ENCODE measurements around the gene NOC2L. TPM values are rescaled to one million over a fixed set of nuclear protein-coding genes. Genes with fewer than 3 reads are reported as not detected.
"Not testable (repeated sequence)": the region's sequence is repeated elsewhere in the genome, so short reads cannot be mapped to it uniquely, and the experiment has no call there.

Gene NOC2L
- polyA plus RNA-seq, 1 donor, result 56.4 TPM

DNA sequence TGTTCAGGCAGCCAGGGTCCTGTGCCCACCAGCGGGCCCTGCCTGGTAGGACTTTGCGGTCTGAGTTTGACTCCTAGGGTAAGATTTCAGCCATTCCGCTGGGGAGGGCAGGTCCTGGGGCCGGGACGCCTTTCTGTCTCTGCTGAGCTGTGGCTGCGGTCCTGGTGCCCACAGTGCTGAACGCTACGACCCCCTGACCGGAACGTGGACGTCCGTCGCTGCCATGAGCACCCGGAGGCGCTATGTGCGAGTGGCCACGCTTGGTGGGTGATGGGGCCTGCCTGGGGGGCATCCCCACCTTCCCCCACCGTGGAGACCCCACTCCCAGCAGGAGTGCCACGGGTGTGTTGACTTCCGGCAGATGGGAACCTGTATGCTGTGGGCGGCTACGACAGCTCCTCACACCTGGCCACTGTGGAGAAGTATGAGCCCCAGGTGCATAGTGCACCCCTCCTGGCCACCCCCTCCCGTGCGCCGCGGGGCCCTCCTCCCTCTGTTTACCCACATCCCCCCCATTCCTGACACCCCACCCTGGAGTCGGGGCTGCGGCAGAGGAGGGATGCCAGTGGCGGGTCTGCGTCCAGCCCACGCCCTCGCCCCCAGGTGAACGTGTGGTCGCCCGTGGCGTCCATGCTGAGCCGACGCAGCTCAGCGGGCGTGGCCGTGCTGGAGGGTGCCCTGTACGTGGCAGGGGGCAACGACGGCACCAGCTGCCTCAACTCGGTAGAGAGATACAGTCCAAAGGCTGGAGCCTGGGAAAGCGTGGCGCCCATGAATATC lies 4.9 kb upstream of the NOC2L start:
- DNase-seq, result no peak

GRCh38 chr1:963301-963651 lies 4.2 kb upstream of the NOC2L start:
- DNase-seq, result no peak

GRCh38 chr1:962381-963300 lies 3.6 kb upstream of the NOC2L start:
- no peak for DNase-seq

DNA sequence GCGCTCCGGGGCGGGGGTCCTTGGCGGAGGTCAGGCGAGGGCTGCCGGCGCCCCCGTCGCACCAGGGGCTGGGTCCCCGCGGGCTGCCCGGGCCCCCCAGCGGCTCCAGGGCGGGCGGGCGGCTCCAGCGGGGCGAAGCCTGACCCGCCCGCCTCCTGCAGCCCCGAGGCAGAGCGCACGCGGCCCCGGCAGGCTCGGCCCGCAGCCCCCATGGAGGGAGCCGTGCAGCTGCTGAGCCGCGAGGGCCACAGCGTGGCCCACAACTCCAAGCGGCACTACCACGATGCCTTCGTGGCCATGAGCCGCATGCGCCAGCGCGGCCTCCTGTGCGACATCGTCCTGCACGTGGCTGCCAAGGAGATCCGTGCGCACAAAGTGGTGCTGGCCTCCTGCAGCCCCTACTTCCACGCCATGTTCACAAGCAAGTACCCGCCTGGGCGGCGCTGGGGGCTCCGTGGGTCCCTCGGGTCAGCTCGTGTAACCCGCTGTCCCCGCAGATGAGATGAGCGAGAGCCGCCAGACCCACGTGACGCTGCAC lies 2.1 kb upstream of the NOC2L start:
- no peak for DNase-seq

DNA sequence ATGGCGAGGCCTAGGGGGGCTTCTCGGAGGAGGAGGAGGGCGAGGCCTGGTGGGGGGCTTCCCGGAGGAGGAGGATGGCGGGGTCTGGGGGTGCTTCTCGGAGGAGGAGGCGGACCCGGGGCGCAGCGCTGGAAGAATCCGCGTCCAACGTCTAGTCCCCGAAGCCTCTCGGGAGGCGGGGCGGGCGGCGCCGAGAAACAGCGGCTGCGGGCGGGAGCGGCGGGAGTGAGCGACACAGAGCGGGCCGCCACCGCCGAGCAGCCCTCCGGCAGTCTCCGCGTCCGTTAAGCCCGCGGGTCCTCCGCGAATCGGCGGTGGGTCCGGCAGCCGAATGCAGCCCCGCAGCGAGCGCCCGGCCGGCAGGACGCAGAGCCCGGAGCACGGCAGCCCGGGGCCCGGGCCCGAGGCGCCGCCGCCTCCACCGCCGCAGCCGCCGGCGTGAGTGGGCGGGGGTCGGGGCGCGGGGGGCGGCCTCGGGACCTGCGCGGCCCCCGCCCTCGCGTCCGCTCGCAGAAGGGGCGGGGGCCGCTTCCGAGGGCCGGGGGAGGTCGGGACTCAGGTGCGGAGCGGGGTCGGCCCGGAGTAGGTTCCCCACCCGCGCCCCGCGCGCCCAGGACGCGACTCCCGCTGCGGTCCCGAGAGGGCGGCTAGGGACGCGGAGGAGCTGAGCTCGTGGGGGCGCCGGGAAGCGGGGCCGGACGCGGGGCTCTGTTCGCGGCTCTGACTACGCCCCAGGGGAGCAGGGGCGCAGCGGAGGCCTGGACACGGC lies 1.5 kb upstream of the NOC2L start, which contains the start of gene KLHL17:
Gene KLHL17, plus strand, starts transcription at position 222 of the 769 bp plus-strand sequence. Its CDS starts 110 bp downstream, at position 332.
- no peak for DNase-seq

DNA sequence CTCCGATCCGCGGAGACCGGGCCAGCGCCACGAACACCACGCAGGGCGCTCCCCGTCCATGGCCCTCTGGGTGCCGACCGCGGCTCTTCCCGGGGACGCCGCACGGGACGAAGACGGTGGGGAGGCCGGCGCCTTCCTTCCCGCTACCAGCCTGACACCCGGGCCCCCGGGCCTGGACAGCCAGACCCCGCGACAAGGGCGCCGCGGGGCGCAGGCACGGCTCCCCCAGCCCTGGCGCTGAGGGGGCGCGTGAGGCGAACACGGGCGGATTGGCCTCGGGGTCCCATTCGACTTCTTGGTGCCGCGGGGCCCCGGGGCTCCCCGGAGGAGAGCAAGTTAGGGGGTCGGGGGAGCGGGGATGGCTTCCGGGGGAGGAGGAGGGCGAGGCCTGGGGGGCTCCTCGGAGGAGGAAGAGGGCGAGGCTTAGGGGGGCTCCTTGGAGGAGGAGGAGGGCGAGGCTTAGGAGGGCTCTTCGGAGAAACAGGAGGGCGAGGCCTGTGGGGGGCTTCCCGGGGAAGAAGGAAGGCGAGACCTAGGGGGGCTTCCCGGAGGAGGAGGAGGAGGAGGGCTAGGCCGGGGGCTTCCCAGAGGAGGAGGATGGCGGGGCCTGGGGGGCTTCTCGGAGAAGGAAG lies 791 bp upstream of the NOC2L start:
- DNase-seq, result no peak

GRCh38 chr1:956636-957035 lies 2.4 kb downstream of the NOC2L start:
- DNase-seq, result no peak

DNA sequence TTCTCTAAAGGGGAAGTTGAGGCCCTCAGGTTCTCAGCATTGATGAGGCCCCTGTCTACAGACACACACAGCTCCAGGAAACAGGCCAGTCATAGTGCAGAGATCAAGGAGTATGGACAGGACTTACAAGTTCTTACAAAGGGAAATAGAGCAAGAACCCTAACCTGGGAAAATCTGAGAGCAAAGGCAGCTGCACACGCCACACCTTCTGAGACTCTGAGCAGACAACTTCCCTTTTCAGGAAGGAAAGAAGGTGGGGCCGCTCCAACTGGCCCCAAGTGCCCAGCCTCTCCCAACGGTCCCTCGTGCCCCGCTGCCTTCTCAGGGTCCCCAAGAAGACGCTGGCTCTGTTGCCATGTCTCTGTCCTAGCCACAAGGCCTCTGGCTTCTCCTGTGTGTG lies 3.6 kb downstream of the NOC2L start:
- DNase-seq, result no peak

DNA sequence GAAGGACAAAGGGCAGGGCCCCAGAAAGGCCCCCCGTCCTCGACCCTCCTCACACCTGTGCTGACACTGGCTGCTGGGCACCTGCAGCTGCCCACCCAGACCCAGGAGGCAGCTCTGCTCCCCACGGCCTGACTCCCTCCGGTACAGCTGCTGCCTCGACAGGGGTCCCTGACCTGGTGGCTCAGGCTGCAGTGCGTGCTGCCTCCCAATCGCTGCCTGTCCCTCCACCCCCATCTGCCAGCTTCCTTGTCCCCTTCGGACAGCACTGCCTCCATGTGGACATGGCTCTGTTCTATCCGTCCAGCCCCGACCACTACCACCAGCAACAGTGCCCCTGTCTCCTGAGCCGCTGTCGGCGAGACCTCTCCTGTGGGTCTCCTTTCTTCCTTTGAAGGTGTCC lies 4.1 kb downstream of the NOC2L start:
- no peak for DNase-seq

DNA sequence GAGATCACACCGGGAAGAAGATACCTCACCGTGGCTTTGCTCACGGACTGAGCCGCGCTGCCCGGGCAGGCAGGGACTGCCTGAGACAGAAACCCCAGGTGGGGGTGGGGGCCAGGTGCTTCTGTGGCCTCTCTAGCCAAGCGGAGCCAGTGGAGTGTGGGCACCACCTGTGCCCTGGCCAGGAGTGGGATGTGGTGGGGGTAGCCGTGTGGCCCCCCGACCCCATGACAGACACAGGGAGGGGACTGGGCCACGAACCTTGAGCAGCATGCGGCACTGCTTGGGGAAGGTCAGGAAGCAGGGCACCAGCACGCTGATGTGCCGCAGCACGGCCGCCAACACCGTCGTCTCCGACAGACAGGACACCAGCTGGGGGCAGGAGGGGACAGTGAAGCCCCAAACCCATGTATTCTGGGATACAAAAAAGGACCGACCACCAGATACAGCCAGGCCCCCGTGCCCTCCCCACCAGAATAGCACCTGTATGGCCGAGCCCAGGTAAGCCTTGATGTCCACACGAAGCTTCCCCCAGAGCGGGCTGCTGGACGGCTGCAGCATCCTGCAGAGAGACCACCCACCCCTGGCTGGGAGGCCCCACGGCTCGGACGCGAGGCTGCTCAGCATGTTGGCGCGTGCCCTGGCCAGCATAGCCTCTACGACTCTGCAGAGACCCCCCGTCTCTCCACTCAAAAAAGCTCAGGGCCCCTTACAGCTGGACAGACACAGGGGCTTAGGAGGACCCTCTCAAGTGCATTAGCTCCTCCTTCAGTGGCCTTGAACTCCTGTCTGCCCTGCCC lies 5.3 kb downstream of the NOC2L start:
- no peak for DNase-seq

DNA sequence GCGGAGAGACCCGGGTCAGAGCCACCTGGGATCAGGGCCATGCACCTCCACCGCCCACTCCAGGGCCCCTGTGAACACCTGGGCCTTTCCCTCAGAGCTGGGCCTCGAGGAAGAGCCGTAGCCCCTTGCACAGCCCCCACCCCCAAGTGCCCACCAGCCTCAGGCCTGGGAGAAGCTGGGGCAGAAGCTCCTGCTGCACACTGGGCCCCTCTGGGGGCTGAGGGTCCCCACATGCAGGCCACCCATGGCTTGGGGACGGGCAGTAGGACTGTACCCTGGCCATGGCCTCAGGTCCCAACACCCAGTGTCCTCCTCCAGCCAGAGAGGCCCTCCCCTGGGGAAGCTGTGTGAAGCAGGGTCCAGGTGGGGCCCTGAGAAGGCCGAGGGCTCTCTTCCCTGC lies 6.5 kb downstream of the NOC2L start:
- no peak for DNase-seq

GRCh38 chr1:952201-952600 lies 6.9 kb downstream of the NOC2L start:
- no peak for DNase-seq

DNA sequence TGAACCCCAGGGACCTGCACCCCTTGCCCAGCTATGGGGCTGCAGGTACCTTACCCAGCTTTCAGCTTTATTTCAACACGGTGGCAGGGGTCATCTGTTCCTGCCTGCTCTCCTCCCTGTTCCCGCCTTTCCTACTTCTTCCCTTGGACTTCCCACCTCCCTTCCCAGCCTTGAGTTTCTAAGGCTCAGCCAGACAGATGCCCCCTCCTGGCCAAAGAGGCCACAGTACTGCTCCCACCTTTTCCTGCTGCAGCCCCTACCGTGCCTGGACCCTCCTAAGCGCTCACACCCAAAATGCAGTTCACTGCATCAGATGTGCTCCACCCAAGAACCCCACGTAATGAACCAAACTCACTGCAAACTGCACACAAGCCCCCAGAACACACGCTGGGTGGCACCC lies 7.7 kb downstream of the NOC2L start:
- DNase-seq, result no peak

DNA sequence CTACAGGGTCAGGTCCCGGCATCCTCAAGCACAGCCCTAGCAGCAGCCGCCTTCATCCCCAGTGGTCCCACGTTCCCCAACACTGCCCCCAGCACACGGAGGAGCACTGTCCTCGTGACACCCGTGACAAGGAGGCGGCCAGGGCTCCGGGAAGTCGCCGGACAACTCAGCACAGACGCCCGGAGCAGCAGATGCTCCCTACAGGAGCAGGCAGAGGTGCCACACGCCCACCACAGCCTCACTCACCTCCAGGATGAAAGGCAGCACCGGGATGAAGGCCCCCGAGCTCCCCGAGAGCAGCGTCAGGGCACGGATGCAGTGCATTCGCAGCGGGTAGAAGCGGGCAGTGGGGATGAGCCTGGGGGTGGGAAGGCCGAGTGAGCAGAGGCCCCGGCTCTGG lies 8.2 kb downstream of the NOC2L start:
- no peak for DNase-seq

DNA sequence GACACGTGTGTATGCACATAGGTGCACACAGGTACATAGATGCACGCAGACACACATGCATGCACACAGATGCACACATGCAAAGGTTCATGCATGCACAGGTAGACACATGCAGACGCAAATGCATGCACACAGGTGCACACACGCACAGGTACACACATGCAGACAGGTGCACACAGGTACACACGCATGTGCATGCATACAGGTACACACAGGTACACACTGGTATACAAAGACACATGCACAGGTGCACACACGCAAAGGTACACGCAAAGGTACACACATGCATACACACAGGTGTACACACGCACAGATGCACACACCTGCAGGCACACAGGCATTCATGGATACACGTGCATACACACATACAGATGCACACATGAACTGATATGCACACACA lies 8.8 kb downstream of the NOC2L start:
- no peak for DNase-seq

DNA sequence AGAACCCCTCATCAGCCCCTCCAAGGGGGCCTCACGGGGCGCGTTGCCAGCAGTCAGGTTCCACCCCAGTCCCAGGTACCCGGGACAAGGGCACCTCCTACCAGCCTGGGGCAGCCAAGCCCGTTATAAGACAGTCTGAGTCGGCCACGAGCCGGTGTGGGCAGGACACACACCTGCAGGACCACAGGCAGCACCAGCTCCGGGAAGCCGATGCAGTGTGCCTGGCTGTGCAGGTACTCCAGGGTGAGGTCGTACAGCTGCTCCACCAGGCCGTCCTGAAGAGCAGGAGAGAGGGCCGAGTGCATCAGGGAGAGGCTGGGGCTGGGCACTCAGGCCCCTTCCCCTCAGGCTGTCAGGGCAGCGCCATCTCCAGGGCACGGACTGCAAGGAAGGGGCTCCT lies 11.1 kb downstream of the NOC2L start:
- DNase-seq, result no peak

DNA sequence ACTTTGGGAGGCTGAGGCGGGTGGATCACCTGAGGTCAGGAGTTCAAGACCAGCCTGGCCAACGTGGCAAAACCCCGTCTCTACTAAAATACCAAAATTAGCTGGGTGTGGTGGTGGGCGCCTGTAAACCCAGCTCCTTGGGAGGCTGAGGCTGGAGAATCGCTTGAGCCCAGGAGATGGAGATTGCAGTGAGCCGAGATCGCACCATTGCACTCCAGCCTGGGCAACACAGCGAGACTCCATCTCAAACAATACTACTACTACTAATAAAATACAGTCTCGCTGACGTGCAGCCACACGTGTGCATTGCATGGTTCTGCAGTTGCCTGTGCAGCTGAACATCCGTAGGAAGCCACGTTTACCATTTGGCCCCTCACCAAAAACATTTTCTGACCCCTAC lies 12.2 kb downstream of the NOC2L start:
- DNase-seq, result not testable (repeated sequence)

DNA sequence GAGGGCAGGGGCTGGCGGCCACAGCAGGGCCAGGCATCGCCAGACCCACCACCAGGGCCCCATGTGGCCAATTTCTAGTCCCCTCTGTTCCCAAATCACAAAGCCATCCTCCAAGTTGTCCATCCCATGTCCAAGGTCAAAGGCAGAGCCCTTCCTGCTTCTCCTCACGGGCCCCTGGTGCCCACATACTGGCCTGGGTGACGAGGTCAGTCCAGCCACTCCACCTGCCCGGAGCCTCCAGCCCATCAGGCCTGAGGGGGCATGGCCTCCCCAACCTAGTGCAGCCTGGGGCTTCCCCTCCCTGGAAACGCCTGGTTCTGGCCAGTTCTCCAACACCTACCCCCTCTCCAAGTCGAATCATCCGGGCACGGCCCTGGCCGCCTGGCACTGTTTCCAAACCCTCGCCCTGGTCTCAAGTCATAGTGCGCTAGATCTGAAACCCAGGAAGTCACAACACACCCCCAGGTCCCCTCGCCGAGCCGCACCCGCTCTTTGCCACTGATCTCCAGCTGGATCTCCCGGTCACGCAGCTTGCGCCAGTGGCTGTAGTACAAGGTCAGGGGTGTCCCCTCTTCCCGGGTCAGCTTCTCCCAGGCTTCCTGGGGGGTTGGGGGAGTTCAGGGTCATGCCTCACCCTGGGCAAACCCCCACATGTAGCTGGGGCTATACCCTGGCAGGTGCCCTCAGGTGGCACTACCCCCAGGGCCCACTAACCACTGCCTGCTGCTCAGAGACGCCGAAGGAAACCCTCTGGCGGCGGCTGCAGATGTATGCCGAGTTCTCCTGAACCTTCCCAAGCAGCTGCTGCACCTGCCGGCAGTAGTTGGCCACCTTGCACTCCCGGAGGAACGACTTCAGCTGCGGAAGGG lies 13.1 kb downstream of the NOC2L start:
- no peak for DNase-seq

- peak; percentile 82 for DNase-seq
Observed at GRCh38 chr1:944341-945325, 14.4 kb downstream of the NOC2L start.
